Stimulated activated naive CD8-positive, alpha-beta T cell treated with anti-CD3 and anti-CD28 coated beads, Interleukin-15, Interleukin-2, amounts not matched to agents 100 U/mL and 50 U/mL, for 24 hours (primary cell): Measurements from ENCODE around the gene STUB1.

Source experiments
- ATAC-seq: fragments of 150-1000 bp; cut with Tn5 transposase; one replicate; pipeline ENCODE4 v1.10.0; 2021
- DNase-seq: peaks from one replicate; pipeline ENCODE4 v3.0.0; 2021

Gene STUB1

DNA sequence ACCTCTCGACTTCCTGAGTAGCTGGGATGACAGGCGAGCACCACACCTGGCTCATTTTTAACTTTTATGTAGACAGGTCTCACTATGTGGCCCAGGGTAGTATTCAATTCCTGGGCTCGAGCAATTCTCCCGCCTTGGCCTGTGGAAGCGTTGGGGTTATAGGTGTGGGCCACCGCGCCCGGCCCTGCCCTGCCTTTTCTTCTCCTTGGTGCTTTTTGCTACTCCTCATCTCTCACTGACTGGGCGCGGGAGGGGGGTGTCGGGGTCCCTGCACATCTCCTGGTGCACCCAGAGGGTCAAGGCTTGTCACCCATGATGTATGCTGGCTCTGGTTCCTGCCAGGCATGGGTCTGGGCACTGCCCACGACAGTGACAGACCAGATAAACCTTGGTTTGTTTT is 35.7 kb upstream of the STUB1 start:
- ATAC-seq = no peak
- no peak for DNase-seq

DNA sequence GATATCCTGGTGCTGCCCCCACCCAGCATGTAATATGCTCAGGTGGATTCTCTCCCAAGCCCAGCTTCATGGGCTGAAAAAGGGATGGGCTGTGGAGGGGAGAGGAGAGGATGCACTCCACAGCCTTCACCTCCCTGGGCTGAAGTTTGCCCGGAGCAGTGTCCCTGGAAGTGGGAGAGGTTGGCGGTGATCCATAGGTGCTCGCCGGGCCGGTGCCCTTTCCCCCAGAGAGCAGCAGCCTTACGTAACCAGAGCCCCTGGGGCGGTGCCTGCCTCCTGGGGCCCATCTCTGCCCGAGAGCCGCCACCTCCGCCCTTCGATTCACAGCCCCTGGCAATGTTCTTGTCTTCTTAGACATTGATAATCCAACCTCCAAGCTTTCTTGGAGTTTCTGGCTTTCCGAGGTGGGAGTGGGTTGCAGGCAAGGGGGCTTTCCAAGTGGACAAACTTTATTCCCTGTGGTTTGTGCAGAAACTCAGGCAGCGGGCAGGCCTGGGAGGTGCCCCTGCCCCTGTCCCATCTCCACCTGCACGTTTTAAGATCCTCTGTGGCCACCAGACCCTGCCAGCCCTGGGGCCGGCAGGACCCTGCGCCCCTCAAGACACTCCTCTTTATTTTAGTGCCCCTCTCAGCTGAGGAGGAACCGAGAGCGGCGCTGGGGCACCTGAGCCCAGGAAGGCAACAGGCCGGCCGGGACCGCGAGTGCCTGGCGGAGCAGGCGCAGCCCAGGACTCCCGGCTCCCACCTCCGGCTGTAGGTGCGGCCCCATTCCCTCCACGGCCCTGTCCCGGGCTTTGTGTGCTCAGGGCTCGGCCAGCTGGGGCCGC is 34.1 kb upstream of the STUB1 start:
- DNase-seq = no peak
- no peak for ATAC-seq

DNA sequence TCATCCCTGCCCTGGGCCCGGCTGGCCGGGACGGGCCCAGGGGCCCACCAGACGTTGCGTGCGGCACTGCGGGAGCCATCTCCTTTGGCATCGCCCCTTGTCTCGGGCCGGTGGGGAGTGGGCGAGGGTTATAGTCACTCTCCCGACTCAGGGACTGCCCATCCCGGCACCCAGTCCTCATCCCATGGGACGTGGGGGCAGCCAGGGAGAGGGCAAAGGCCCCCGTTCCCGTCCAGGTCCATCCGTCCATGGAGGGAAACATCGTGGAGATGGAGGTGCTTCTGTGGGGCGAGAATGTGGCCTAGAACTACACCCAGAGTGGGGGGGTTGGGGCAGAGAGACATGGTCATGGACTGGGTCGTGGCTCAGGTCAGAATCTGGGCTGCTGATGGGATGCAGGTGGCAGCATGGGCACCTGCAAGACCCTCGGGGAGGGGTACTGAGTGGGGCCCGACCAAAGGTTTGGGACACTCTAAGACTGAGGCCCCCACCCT is 33.5 kb upstream of the STUB1 start:
- ATAC-seq (no peak), DNase-seq (no peak)

DNA sequence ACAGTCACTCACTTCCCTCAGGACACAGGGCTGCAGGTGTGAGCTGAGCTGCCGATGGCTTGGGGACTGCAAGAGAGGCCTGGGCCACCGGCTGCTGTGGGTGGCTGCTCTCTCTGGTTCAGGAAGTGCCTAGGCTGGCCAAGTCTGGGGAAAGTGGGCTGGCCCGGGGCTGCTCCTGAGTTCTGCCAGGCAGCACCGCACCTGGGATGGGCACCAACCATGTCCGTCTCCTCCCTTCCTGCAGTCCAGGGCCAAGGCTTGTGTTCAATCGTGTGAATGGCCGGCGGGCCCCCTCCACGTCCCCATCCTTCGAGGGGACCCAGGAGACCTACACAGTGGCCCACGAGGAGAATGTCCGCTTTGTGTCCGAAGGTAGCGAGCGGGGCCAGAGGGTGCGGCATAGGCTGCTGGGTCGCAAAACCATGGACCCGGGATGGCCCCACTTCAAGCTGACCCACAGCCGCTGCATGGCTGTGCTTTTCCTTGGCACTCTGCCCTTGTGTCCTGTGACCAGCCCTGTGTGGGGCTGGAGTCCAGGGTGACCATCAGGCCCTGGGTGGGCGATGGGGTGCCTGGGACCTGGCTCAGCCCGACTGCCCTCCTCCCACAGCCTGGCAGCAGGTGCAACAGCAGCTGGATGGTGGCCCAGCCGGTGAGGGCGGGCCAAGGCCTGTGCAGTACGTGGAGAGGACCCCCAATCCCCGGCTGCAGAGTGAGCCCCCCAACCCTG is 32.9 kb upstream of the STUB1 start:
- ATAC-seq = no peak

DNA sequence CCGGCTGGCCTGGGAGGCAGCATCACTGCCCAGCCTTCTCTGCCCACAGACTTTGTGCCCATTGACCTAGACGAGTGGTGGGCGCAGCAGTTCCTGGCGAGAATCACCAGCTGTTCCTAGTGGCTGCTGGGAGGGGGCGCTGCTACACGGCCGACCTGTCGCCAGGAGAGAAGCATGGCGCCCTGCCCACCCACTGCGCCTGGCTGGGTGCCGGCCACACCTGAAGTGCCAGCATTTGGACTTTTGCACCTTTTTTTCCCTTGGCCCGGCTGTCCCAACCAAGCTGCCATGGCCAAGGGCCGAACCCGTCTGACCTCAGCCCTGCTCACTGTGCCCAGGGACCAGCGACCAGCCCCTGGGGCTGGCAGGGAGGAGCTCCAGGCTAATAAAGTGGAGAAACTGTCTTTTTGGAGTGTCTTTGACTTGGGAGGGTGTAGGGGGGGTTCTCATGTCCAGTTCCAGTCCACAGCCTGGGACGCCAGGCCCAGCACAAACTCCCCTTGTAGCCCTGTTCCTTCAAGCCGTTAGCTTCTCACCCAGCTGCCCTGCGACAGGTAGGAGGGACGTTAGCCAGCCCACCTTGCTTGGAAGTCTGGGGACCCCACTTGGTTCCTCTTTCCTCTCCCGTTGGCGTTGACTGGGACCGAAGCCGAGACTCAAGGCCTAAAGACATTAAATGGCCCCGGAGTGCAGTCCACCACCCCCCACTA is 32.0 kb upstream of the STUB1 start:
- DNase-seq (peak; percentile 78), ATAC-seq (peak; percentile 16)

More for the DNA sequence above, 32.9 kb upstream of the STUB1 start:
- no peak for DNase-seq

DNA sequence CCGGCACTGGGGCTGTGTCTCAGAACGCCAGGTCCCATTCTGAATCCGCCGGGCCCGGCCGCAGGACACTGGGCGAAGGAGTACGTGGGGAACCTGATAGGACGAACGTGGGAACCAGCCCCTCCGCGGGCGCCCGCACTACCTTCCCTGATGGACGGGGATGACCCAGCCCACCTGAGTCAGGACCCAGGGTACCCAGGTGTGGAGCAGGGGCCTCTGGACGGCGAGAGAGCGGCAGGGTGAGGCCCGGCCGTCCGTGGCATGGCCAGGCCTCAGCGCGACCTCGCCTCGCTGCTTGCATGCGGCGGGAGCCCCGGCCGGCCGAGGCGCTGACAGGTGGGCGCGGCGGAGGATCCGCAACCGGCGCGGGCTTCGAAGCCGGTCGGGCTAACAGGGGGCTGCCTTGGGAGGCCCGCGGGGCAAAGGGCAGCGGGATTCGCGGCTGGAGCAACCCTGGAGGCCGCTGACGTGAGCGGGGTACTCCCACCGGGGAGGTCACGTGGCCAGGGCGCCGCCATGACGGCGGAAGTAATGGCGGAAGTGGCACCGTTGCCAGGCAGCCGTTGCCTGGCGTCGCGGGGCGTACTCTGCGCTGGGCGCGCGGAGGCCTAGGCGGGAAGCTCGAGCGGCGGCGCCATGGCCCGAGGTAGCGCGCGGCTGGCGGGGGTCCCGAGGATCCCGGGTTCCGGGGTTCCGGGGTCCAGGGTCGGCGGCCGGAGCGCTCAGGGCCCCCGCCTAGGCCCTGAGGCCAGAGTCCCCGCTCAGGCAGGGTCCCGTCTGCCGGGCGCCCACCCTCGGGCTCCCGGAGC is 31.2 kb upstream of the STUB1 start, which contains the start of gene WDR90:
TSS of gene WDR90 (plus strand) at position 585 of the 809 bp plus-strand sequence. CDS start at position 637, 52 bp downstream.
- DNase-seq = peak; percentile 96
- ATAC-seq = peak; percentile 89

DNA sequence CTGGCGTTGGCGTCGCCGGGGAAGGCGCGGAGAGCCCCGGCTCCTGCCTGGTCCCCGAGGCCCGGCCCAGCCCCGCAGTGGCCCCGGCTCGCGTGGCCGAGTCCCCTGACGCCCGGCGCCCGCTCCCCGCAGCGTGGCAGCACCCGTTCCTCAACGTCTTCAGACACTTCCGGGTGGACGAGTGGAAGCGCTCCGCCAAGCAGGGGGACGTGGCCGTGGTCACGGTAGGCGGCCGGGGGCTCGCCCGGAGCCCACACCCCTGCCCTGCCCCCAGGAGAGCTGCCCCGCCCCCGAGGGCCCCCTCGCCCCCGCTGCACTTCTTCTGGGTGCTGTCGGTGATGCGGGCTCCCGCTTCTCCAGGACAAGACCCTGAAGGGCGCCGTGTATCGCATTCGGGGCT is 30.6 kb upstream of the STUB1 start:
- DNase-seq (peak; percentile 41), ATAC-seq (no peak)

DNA sequence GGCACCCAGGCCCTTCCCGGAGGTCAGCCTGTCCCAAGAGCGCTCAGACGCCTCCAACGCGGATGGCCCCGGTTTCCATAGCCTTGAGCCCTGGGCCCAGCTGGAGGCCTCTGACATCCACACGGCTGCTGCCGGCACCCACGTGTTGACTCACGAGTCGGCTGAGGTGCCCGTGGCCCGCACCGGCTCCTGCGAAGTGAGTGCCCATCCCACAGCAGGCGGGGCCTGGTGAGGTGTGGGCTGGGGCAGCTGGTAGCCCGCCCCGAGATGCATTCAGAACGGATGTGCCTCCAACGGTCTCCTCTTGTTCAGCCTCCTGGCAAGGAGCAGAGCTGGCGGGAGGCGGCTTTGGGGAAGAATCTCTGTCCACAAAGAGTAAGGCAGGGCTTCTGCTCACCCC is 28.4 kb upstream of the STUB1 start:
- no peak for ATAC-seq
- no peak for DNase-seq

DNA sequence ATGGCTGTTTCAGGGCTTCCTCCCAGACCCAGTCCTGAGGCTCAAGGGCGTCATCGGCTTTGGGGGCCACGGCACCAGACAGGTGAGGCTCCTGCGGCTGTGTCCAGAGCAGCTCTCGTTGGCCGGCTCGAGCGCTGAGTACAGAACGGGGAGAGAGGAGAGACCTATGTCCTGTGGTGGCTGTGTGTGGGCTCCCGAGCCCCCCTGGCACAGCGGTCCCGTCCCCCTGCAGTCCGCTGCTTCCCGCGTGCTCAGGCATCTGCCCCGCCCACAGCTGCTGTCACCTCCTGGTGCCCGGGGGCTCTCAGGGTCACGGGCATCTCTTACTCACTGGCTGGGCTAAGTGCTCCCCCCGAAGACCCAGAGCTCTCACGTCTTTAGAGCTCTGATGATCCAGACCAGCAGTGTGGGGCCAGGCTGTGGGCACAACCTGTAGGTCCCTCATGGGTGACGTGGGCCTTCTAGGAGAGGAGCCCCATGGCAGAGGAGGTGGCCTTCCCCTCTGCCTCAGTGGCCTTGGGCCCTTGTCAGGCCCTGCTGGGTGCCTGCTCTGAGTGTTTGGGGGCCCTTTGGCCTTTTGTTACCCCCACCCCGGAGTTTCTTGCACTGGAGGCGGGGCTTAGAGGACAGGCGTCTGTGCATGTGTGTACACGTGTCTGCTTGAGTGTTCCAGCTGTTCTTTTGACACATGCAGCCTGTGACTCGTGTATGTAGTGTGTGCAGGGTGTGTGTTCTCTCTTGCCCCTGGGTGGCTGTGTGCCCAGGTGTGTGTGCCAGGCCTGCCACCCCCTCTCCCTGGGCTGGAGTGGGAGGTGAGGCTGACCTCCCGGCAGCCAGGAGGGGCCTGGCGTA is 27.5 kb upstream of the STUB1 start:
- no peak for DNase-seq
- ATAC-seq = no peak

DNA sequence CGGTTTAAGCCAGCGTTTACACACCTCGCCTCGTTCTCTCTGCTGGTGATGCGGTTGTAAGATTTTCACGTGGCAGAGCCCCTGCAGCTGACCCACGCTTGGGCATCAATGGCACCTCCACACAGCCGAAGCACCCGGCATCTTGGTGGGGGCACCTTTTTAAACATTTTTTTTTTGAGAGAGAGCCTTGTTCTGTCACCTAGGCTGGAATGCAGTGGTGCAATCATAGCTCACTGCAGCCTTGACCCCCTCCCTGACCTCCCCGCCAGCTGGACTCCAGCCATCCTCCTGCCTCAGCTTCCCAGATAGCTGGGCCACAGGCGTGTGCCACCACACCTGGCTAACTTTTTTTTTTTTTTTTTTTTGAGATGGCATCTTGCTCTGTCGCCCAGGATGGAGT is 26.2 kb upstream of the STUB1 start:
- DNase-seq (no peak), ATAC-seq (no peak)

DNA sequence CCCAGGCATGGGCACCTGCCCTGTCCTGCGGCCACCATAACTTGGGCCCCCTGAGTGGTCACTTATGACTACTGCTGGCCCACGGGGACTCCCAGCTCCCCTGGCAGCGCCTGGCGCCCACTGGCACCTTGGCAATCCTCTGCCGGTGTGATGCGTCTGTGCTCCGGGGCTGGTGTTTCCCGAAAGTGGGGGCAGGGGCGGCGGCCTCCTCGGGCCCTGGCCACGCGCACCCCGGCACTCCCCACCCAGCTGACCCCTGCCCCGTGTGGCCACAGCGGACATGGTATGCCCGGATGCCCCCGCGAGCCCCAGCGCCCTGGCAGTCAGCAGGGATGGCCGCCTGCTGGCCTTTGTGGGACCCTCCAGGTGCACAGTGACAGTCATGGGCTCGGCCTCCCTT is 22.7 kb upstream of the STUB1 start:
- ATAC-seq (no peak), DNase-seq (no peak)

DNA sequence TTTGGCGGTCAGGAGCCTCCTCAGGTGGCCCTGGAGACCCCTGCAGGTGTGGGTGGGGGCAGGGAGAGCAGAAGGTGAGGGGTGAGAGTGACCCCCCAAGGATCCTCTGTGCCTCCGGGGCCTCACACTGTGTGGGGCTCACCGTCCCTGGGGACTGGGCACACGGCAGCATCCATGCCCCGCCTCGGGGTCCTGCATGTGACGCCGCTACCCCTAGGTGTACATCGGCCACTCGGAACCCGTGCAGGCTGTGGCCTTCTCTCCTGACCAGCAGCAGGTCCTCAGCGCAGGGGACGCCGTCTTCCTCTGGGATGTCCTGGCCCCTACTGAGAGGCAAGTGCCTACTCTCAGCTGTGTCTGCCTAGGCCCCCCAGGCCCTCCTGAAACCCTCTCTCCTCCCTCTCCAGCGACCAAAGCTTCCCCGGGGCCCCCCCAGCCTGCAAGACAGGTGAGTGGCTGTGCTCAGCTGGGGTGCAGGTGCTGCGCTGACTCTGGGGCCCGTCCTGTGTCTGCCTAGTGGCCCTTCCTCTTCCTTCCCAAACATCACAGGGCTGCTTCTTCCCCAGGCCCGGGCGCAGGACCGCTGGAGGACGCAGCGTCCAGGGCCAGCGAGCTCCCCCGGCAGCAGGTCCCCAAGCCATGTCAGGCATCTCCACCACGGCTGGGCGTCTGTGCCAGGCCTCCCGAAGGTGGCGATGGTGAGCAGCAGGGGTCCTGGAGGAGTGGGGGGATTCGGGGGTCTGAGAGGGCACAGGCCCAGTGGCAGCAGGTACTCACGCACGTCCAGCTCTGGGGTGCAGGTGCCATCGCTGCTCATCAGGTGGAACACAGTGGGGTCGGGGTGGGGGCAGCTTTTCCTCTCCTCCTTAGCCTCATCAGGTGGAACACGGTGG is 21.3 kb upstream of the STUB1 start:
- ATAC-seq (no peak), DNase-seq (no peak)

DNA sequence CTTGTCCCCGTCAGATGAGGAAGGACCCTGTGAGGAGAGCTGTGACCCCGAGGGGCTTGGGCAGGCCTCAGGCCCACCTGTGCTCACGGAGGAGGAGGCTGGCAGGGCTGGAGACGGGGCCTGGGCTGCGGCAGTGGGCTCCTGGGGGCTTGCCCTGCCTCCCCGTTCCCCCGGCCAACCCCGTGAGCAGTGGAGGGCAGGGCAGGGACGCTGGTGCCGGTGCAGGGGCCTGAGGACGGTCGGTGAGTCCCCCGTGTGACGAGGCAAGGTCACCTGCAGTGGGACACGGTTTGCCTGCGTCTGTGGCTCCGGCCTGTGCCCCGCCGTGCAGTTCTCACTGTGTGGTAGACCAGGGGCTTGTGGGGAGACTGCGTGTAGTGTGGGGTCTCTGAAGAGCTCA is 20.6 kb upstream of the STUB1 start:
- DNase-seq (no peak), ATAC-seq (no peak)

DNA sequence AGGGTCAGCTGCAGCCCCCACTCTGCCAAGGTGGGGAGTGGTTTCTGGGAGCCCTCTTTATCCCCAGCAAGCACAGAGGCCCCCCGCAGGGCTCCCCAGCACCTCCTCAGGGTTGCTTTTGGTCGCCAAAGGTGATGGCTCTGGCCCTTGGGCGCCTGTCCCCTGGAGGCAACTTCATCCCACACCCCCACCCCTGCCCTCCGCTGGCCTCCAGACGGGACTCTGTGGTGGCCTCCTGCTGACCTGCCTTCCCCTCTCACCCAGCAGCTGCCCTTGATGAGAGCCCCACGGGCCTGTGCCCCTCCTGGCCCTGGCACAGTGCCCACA is 20.1 kb upstream of the STUB1 start:
- DNase-seq (no peak), ATAC-seq (no peak)

DNA sequence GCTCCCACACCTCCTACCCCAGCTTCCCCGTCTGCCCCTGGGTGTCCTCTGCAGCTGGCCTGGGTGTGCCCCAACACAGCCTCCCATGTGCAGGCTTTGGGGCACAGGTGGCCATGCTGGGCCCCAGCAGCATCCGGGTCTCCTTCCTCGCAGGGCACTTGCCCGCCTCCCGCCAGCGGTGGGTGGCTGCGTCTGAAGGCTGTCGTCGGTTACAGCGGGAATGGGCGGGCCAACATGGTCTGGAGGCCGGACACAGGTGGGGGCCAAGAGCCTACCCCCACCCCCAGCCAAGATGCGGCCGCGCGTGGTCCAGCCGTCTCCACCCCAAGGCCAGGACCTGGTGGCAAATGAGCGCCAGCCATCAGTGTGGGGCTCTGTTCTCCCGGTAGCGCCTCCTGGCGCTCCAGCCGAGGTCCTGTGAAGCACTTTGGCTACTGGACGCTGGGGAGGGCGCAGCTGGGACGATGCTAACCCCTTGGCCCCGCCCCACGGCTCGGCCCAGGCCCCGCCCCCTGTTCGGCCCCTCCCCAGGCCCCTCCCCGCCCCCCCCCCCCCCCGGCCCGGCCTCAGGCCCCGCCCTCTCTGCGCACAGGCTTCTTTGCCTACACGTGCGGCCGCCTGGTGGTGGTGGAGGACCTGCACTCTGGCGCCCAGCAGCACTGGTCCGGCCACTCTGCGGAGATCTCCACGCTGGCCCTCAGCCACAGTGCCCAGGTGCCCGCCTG is 19.6 kb upstream of the STUB1 start:
- peak; percentile 74 for DNase-seq
- peak; percentile 61 for ATAC-seq

DNA sequence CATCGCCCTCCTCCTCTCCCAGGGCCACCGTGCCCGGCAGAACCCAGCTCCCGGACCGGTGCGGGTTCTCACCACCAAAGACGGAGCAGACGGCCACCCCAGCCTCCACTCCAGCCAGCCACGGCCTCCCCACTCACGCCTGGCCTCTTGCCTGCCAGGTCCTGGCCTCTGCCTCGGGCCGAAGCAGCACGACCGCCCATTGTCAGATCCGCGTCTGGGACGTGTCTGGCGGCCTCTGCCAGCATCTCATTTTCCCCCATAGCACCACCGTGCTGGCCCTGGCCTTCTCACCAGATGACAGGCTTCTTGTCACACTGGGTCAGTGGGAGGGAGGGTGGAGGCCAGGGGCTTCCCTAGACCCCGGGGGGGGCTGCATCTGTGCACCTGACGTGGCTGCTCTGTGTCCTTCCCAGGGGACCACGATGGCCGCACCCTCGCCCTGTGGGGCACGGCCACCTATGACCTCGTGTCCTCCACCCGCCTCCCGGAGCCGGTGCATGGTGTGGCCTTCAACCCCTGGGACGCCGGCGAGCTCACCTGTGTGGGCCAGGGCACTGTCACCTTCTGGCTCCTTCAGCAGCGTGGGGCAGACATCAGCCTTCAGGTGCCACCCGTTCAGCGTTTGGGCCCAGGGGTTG is 18.9 kb upstream of the STUB1 start:
- ATAC-seq = no peak
- DNase-seq = no peak

DNA sequence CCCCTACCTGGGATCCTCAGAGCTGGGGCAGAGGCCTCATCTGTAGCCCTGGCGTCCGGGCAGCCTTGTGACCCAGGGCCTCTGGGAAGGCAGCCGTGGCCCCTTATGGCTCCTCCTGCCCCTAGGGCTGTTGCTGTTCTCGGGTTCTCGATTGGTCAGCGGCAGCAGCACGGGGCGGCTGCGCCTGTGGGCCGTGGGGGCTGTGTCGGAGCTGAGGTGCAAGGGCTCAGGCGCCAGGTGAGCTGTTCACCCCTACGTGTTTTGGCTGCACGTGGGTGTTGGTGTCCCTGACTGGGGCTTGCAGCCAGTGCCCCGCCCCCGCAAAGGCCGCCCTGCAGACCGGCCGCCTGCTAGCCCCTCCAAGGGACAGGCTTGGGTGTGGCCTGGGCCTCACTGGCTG is 18.1 kb upstream of the STUB1 start:
- no peak for DNase-seq
- ATAC-seq = no peak

DNA sequence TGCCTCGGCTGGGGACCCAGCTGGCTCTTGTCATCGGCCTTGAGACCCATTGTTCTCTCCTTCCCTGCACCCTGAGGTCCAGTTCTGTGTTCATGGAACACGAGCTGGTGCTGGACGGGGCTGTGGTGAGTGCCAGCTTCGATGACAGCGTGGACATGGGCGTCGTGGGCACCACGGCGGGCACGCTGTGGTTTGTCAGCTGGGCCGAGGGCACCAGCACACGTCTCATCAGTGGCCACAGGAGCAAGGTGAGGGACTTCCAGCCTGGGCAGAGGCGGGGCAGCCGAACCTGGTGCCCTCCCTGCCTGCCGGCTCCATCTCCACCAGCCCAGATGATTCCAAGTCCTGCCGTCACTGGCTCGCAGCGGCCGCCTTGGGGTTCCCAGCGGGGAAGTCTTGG is 17.6 kb upstream of the STUB1 start:
- no peak for ATAC-seq
- DNase-seq = no peak

DNA sequence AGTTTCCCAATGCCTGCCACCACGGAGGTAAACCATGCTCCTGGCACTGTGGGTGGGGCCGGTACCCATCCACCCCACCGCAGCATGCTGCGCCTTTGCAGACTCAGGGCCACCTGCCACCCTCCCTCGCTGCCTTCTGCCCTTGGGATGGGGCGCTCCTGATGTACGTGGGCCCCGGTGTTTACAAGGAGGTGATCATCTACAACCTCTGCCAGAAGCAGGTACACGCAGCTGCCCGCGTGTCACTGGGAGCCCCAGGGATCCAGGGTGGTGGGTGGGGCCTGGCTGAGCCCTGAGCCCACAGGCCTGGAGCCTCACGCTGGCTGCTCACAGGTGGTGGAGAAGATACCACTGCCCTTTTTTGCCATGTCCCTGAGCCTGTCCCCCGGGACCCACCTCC is 13.6 kb upstream of the STUB1 start:
- no peak for DNase-seq
- ATAC-seq = no peak
